Stimulated activated naive CD4-positive, alpha-beta T cell treated with Interleukin-2 at 50 U/mL for 16 hours (primary cell): ENCODE measurements around the gene GLRB.
"Not testable (repeated sequence)": the region's sequence is repeated elsewhere in the genome, so short reads cannot be mapped to it uniquely, and the experiment has no call there.

Source experiments
- DNase-seq: peaks from one replicate; lab custom pipeline; 2025; lab: John Stamatoyannopoulos, UW

Gene GLRB

DNA sequence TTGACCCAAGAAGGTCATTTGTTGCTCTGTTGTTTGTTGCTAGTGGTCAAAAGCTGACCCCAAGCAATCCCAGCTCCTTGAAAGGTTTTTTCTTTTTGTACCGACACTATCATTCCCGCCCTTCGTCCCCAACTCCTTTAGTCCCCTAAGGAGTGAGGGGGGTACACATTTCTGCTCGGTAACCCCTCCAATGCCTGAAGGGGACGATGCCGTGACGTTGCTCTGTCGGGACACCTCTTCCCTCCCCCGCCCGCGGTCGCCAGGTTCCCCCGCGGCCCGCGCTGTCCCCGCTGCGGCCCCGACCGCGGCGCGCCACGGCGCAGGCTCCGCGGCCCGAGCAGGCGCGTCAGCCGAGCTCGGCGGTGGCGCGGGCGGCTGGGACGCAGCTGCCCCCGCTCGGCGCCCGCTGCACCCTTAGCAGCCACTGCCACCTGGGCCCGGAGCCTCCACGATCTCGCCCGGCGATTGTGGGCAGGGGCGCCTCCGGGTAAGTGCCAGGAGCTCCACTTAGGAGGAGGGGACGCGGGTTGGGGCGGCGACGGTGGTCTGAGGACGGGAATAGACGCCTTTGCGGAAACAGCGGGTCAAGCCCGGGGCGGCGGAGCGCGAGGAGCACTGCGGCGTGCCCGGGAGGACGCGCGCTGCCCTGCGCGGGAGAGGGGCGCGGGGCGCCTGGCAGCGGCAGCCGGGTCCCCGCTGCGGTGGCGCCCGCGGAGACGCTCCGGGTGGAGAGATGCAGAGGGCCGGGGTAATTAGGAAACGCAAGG, at the start of gene GLRB:
Gene GLRB, plus strand, starts transcription at position 340 of the 767 bp plus-strand sequence. CDS start 1,875 bp downstream, outside the sequence.
- no peak for DNase-seq

DNA sequence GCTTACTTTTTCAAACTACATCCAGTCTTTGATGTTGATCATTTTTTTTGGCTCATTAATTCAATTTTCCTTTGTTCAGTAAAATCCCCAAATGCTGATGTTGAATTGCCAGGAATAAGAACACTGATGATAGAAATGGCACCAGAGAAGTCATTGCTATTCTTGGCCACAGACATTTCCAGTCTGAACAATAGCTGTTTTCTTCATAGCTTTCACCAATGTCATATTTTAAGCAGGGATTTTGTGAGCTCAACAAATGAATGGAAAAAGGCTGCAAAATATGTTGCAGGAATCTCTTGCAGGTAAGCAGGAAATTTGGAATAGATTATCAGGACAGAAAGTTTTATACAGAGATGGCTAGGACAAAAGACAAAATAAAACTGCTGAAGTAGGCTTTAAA, 40.5 kb upstream of the GLRB start:
- no peak for DNase-seq

DNA sequence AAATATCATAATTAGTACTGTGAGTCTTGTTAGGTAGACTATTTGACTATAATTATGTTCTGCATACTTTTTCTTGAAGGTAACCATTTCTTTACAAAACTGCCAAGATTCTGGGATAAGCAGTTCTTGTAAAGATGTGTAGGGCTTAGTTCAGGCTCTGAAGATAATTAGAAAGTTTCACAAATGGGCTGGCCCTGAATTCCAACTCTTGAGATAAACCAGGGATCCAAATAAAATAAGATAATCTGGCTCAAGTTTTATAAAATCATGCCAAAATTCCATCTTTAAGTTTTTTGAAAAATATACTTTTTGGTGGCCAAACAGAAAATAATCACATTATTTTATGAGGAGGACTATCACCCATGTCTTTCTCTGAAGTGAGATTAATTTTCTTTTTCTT, 35.5 kb upstream of the GLRB start:
- DNase-seq: no peak

DNA sequence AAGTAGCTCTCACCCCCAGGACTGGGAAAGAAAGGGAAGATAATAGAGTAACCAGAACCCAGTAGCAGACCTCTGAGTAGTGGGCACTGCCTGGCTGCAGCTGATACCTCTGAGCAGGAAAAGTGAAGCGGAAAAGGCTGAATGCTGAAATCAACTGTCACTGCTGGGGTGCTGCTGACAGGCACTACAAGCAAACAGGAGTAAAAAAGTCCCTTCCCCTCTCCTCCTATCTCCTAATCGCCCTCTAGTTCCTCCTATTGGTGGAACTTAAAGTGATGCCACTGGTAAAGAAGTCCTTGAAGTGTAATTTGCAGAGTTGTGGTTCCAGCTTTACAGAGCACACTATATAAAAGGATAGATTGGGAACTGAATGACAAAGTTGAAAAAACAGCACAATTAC, 32.8 kb upstream of the GLRB start:
- DNase-seq: no peak

DNA sequence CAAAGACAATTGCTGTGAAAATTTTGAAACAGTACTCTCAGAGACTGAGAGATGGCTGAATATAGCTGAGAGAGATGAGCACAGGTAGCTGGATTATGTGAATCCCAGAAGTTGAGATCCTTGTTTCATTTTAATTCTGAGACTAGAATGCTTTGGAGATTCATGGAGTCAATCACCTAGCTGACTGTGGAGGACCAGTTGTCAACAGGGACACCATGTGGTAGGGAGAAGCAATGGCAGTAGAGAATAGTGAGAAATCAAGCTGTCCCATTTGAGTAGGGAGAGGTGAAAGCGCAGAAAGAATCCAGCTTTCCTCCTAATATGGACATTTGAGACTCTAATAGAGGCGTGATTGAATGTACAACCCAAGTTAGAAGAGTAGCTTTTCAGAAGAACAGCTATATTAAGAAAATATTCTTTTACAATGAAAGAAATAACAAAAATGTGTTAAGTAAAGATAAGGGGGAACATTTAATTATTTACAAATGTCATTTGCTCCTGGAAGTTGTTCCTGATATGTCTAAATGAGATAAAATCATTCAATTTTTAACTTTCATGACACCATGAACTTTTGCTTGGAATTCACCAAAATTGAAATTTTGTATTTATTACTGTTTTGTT, 30.3 kb upstream of the GLRB start:
- DNase-seq: no peak

DNA sequence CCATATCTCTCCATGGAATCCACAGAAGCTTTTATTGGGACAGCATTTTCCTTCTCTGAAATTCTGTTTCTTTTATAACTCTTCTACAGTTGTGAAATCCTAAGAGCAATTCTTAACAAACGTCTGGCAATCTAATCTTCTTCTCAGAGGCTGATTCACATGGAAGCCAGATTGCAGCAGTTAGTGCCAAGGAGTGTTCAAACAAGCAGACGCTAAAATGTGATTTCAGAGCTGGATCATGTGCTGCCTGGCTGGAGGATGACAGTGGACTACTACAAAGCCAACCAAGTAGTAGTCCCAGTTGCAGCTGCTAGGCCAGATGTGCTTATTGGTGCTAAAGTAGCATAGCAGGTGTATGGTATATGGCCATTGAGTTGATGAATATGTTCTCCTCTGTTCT, 27.7 kb upstream of the GLRB start:
- DNase-seq: no peak

DNA sequence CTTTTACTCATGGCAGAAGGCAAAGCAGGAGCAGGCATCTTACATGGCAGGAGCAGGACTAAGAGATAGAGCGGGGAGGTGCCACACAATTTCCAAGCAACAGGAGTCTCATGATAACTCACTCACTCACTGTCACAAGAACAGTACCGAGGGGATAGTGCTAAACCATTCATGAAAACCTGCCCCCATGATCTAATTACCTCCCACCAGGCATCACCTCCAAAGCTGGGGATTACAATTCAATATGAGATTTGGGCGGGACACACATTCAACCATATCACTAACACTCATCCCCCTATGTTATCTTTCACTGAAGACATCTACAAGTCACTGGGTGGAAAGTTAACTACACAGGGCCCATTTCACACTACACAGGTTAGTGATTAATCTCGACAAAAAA, 25.4 kb upstream of the GLRB start:
- DNase-seq: no peak

DNA sequence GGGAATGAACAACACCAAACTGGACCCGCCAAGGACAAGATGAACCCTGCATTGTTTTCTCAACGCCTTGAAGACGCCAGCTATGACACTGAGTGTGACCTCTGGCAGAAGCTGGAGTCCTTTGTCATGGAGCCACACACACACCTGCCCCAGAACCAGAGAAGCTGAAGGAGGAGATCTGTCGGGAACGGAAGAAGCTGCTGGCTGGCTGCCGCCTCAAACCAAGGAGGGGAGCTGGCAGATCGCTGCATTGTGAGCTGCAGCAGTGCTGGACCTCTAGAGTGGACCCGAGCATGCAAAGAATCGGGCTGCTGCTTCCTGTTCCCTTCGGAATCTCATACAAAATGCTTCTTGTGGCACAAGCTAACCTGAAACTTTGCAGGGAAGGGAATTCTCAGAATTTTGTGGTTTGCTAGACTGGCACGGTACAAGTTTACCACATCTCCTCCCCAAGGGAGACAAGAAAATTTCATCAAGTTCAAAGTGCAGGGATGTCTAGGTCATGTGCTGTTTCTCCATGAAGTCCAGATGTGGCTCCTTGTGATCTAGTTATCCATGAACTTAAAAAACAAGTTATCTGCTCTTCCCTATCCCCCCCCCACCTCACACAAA, 23.4 kb upstream of the GLRB start:
- no peak for DNase-seq

DNA sequence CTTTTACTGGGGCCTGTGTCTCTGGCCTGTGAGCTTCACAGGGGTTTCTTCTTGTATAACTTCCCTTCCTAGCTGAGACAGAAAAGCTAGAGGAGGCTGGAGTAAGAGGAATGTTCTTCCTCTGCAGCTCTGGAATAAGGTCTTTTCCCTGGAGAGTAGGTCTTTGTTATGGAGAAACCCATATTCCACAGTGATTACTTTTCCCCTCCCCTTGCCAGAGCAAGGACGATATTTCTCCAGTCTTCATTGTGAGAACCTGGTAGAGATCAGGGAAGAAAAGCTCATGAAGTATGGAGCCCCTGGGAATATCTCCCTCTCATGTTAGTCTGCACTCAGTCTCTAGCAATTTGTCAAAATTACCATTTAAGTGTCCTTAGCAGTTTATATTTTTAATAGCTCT, 18.7 kb upstream of the GLRB start:
- no peak for DNase-seq

DNA sequence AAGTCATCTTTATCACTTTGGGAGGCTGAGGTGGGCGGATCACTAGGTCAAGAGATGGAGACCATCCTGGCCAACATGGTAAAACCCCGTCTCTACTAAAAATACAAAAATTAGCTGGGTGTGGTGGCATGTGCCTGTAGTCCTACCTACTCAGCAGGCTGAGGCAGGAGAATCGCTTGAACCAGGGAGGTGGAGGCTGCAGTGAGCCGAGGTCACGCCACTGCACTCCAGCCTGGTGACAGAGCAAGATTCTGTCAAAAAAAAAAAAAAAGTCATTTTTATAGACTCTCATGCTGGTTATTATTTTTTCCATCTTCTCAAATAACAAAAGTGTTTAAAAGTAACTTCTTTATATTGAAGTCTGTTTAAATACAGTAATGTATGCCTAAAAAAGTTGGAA, 17.1 kb upstream of the GLRB start:
- DNase-seq: not testable (repeated sequence)

DNA sequence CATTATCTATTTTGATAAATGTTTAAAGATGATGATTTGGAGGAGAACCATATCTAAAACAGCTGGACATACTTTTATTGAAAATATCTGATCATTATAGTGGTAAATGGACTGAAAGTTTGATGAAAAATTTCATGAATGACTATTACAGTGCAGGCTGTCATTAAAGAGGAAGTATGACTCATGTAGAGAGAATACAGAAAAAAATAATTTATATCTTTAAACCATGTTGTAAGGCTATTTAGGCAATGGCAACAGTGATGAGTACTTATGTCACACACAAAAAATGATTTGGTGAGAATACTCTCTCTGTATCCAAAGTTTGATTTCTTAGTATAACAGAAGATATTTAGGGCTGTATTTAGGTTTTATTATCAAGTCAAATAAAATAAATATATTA, 3.9 kb upstream of the GLRB start:
- DNase-seq: no peak

DNA sequence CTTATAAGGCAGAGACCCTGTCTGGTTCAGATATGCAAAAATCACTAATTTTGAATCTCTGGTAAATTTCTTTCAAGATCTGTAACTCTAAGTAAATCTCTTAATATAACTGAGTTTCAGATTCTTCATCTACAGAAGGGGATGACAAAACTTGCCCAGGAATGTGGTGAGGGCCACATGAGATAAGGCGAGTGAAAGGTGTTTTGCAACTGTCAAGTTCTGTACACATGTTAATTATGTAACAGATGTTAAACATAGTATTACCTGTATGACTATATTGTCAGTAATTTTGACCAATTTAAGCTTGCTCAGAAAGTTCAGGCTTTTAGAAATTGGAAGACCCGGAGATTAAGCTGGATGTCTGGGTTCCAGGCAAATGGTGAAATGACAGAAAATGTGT, 549 bp upstream of the GLRB start:
- no peak for DNase-seq

DNA sequence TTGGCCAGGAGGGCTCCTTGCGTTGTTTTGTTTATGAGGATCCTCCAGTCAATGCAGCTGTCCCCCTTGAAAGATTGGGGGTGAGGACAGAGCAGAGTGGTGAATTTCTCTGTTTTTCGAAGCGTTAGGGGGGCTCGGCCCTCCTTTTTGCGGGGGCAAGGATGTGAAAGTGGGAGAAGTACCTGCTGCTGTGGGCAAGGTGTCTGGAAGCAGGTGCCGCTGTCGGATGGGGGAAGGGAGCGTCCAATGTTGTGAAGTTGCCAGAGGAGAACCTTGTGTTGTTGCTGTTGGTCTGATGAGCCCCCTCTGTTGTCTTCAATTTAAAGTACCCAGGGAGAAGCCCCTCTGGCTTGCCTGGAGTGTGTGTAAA, 613 bp downstream of the GLRB start:
- DNase-seq: no peak

DNA sequence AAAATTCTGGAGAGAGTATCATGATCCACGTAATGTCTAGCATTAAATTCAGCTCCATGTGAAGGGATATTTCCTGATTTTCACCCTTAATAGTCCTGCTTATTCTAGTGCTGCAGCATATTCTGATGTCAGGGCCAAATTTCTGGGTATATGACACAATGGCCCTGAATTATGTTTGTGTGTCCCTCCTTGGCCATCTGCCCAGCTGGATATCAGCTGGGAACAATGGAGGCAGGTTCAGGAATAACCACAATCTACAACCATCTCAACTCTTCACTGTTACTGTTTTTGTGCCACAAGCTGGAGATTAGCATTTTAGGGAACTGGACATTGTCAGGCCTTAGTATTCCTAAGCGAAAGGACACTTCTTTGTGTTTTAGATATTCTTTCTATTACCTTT, 3.5 kb downstream of the GLRB start:
- no peak for DNase-seq

DNA sequence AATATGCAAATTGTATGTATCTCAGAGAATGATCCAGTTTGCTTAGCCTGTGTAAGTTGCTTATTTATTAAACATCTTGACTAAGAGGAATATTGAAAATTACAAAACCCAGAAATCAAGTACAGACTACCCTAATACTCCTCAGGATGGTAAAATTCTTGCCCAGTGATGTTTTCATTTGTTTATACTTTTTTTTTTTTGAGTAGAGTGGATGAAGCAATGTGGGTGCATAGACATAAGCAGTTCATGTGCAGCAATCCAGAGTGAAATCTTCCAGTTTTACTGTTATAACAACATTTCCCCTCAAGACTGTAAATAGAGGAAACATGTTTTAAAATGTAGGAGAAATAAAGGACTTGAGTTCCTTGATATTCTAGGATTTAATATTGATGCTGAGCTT, 4.7 kb downstream of the GLRB start:
- DNase-seq: no peak

DNA sequence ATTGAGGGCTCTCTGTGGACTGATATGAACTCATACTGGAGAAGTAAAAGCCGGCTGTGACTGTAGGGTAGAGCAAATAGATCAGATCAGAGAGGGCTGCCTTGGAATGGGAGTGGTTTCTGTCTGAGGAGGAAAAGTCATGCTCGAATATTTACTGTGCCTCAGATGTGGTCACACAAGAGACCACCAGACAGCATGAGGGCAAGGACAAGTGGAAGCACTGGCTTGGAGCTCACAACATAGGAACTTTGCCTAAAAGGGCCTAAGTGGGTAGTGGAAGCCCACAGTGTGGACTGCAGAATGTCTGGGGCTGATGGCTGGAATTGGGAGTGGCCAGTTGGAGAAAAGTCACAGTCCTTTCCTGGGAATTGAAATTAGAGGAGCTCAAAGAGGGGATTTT, 19.8 kb downstream of the GLRB start:
- no peak for DNase-seq

DNA sequence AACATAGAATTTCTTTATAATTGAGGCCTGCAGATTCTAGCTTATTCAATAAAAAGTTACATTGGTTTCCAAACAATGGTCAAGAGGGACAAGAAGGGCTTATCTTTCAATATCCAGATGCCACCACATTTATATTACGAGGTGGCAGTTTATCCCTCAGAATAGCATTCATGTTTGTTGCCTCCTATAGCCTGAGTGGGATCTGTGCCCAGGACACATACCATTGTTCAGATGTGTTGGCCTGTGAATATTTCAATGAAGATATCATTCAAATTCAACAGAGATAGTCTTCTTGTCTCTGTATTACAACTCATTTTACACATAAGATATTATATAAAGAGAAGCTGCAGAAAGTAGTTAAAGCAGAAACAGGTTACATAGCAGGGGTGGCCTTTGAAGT, 20.5 kb downstream of the GLRB start:
- no peak for DNase-seq

DNA sequence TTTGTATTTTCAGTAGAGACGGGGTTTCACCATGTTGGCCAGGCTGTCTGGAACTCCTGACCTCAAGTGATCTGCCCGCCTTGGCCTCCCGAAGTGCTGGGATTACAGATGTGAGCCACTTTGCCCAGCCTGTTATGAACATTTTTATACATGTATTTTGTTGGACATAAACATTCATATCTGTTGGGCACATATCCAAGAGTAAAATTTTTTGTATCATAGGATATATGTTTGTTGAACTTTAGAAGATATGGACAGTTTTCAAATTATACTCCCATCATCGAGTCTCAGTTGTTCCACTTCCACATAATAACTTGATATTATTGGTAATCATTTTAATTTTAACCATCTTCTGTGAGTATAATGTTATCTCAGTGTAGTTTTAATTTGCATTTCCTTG, 23.6 kb downstream of the GLRB start:
- DNase-seq: no peak

DNA sequence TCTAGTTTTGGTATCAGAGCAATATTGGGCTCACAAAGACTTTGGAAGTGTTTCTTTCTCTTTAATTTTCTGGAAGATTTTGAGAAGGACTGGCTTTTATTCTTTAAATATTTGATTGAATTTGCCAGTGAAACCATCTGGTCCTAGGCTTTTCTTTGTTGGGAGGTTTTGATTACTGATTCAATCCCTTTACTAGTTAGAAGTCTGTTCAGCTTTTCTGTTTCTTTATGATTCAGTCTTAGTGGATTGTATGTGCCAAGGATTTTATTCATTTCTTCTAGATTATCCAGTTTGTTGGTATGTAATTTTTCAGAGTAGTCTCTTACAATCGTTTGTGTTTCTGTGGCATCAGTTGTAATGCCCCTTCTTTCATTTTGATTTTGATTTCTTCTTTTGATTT, 28.6 kb downstream of the GLRB start:
- no peak for DNase-seq

DNA sequence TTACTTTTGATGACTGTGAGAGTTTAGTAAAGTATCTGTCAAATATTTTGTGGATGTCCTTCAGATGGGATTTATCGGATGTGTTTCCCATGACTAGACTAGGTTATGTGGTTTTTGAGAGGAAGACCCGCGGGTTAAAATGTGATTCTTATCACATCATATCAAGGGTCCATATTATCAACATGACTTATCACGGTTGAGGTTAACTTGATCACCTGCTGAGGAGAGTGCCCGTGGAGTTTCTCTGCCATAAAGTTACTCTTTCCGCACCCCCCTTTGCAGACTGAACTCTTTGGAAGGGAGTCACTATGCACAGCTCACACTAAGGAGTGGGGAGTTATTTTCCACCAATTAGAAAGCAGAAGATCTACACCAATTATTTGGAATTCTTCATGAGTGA, 38.7 kb downstream of the GLRB start:
- no peak for DNase-seq

DNA sequence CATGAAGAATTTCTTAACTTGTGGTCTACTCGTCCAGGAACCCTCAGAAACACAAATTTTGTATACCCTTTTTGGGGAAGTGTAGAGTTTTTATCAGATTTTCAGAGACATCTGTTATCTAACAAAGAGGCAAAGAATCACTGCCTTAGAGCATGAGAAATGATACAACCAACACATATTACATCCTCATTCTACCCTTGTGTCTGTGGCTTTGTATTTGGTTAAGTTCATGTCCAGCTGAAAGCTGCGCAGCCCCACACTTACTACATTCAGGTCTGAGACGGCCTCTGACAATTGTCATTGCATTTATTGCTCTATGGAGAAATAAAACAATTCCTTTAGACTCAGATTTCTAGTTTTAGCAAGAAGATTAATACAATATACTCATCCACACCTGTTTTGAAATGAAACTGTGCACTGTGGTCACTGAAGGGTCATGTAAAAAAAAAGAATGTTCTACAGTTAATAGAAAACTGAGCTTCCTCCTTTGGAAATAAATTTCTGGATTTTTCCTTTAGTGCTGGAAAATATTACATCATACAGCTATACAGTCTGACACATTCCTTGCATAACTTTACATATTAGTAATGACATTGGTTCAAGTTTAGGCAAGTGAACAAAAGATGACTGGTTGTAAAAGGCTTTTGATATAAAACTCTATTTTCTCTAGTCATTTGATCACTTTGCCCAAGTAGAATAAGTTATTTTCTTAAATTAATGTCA, 39.8 kb downstream of the GLRB start:
- no peak for DNase-seq

DNA sequence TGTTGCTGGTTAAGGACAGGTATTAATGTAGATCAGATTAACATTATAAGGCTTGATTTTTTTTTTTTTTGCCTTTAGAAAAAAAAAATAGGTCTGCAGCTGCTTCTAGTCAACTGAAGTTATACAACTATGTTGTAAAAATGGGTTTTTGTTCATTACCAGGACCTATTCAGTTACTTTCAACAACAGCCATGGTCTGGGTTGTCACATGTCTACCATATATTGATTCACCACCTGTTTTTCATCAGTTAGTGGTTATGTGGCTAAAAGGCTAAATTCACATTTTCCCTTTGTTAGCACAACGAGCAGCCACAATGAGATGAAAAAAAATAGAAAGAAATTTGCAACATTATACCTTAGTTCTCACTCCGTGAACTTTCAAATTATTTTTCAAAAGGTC, 45.5 kb downstream of the GLRB start:
- DNase-seq: no peak

DNA sequence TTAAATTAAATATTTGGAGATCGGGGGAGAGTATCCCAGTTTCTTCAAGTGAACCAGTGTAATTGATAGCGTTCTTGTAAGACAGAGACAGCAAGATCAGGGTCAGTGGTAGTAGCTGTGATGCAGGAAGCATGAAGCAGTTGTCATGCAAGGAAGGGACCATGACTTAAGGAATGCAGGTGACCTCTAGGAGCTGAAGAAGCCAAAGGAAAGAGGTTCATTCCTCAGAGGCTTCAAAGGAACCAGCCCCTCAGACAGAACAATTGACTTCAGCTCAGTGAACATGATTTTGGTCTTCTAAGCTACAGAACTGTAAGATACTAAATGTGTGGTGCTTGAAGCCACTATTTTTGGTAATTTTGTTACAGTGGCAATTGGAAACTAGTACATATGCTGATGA, 51.6 kb downstream of the GLRB start:
- no peak for DNase-seq
